ENCODE measurements around the gene SPOCK2. TPM values are rescaled to one million over a fixed set of nuclear protein-coding genes. Genes with fewer than 3 reads are reported as not detected.
"Not testable (repeated sequence)": the region's sequence is repeated elsewhere in the genome, so short reads cannot be mapped to it uniquely, and the experiment has no call there.

SPOCK2 gene, protein sequence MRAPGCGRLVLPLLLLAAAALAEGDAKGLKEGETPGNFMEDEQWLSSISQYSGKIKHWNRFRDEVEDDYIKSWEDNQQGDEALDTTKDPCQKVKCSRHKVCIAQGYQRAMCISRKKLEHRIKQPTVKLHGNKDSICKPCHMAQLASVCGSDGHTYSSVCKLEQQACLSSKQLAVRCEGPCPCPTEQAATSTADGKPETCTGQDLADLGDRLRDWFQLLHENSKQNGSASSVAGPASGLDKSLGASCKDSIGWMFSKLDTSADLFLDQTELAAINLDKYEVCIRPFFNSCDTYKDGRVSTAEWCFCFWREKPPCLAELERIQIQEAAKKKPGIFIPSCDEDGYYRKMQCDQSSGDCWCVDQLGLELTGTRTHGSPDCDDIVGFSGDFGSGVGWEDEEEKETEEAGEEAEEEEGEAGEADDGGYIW
- total RNA-seq: 10 to 100 TPM in 1 of 4 donors, 1 to 10 TPM in 3; 1.8 to 18.7 (median 4.5) TPM

DNA sequence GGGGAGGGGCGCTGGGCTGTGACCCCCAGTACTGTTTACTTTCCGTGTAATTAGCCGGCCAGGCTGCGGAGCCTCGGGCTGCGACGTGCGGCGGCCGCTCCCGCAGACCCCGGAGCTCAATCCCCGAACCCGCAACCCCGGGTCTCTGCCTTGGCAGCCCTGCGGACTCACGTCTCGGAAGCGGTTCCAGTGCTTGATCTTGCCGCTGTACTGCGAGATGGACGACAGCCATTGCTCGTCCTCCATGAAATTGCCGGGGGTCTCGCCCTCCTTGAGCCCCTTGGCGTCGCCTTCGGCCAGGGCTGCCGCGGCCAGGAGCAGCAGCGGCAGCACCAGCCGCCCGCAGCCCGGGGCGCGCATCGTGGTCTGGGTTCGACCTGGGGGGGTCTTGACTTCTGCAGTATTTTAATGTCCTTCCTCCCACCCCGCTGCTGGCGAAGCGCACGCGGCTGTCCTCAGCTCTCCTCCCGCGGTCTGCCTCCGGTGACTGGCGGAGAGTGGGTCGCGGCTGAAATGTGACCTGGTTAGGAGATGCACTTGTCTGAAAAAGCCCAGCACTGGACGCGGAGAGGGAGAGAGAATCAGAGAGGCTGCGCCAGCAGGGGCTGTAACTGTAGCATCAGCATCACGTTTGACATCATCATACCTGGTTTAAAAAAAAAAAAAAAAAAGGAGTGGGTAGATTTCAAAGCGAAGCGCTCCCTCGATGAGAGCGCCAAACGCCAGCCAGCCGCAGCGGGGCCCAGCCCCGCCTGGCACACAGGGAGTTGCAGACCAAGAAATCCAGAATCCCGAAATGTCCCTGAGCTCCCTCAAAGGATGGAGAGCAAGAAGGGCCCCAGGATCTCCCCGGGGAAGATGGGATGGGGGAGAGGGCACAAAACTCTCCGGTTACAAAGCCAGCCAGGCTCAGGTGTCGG is at the start of gene SPOCK2:
TSS of gene SPOCK2 (minus strand) at position 583 of the 920 bp plus-strand sequence. CDS start at position 360, 223 bp downstream.
- peak within 1 kb of the TSS in 1 of 2 donors; percentile 52 for H3K27ac ChIP-seq

DNA sequence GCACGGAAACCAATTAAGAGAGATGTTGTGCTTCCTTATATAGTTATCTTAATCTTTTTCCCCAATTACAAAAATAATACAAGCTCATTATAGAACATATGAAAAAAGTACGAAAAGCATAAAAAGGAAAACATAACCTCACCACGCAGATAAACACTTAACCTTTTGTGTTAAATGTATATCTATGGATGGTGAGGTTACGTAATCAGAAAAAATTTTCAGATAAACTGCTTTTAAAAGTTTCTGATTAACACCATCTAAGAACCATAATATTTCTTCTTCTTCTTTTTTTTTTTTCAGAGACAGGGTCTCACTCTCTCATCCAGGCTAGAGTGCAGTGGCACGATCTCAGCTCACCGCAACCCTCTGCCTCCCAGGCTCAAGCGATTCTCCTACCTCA is 49.2 kb upstream of the SPOCK2 start:
- H3K36me3 ChIP-seq: no peaks in the 10 kb centered on the region
- no peaks in the 10 kb centered on the region for H3K4me1 ChIP-seq
- DNase-seq: no peak
- no peak overlapping the region for H3K4me3 ChIP-seq
- TF ChIP-seq POLR2A (IDR thresholded peaks at IDR 0.05): no peak
- TF ChIP-seq, protein P1, sequence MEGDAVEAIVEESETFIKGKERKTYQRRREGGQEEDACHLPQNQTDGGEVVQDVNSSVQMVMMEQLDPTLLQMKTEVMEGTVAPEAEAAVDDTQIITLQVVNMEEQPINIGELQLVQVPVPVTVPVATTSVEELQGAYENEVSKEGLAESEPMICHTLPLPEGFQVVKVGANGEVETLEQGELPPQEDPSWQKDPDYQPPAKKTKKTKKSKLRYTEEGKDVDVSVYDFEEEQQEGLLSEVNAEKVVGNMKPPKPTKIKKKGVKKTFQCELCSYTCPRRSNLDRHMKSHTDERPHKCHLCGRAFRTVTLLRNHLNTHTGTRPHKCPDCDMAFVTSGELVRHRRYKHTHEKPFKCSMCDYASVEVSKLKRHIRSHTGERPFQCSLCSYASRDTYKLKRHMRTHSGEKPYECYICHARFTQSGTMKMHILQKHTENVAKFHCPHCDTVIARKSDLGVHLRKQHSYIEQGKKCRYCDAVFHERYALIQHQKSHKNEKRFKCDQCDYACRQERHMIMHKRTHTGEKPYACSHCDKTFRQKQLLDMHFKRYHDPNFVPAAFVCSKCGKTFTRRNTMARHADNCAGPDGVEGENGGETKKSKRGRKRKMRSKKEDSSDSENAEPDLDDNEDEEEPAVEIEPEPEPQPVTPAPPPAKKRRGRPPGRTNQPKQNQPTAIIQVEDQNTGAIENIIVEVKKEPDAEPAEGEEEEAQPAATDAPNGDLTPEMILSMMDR (IDR thresholded peaks at IDR 0.05): no peak
- no peaks in the 10 kb centered on the region for H3K9me3 ChIP-seq
- no peak overlapping the region for H3K27ac ChIP-seq
- no peaks in the 10 kb centered on the region for H3K27me3 ChIP-seq
- intact Hi-C loops (cut with DNase I; ENCODE audit: low total_unique reads): no loop called here

More for the DNA sequence above, at the start of gene SPOCK2:
- peaks cover 0 to 15% of the 10 kb centered on the region in 2 donors for H3K4me1 ChIP-seq
- DNase-seq: no peak
- intact Hi-C loops (cut with DNase I; ENCODE audit: low total_unique reads): no loop called here
- TF ChIP-seq, protein P1 (IDR thresholded peaks at IDR 0.05): no peak
- no peak for TF ChIP-seq POLR2A (IDR thresholded peaks at IDR 0.05)
- H3K27me3 ChIP-seq: peaks cover 0 to 8% of the 10 kb centered on the region in 2 donors
- H3K4me3 ChIP-seq: peak within 1 kb of the TSS; percentile 11 to 20
- H3K9me3 ChIP-seq: no peaks in the 10 kb centered on the region
- H3K36me3 ChIP-seq: no peaks in the 10 kb centered on the region

DNA sequence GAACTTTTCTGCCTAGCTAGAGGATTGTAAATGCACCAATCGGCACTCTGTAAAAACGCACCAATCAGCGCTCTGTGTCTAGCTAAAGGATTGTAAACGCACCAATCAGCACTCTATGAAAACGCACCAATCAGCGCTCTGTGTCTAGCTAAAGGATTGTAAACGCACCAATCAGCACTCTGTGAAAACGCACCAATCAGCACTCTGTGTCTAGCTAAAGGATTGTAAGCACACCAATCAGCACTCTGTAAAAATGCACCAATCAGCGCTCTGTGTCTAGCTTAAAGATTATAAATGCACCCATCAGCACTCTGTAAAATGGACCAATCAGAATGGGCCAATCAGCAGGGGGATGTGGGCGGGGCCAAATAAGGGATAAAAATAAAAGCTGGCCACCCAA is 47.9 kb upstream of the SPOCK2 start:
- H3K27me3 ChIP-seq; H3K27ac ChIP-seq; DNase-seq; intact Hi-C loops (cut with DNase I; ENCODE audit: low total_unique reads); H3K4me3 ChIP-seq; H3K4me1 ChIP-seq; H3K36me3 ChIP-seq; H3K9me3 ChIP-seq: not testable (repeated sequence)

DNA sequence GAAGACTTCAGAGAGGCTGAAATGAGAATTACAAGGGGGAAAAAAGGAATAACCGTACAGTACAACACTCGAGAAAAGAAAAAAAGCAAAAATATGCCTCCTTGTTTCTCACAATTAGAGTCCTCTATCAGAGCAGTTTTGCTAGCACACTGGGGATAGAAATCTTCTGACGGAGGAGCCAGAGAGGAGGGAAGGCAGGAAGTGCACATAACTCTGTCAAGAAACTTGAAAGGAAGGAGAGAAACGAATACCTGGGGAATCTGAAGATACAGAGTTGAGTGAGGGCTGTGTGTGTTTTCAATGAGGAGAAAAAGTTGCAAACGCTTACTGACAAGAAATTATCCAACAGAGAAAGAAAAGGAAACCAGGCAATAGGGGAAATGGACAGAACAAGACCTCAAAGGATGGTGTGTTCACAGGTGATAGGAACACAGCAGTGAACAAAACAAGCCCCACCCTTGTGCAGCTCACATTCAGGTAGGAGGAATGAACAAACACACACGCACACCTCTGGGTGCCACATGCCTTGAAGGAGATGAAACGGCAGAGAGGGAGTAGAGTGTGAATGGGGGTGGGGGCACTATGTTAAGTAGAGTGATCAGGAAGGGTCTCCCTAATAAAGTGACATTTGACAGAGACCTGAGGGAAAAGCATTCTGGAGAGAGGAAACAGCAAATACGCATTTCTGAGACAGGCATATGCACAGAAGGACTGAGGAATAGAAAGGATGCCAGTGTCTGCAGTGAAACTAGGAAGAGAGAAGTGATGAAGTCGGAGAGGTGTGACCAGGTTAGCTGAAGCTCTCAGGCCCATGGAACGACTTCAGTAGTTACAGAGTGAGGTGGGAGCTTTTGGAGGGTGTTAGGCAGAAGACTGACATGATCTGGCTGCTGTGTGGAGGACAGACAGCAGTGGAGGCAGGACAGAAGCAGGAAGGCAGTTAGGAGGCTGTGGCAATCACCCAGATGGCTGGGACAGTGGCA is 46.7 kb upstream of the SPOCK2 start:
- no peak for DNase-seq
- H3K9me3 ChIP-seq: no peaks in the 10 kb centered on the region
- H3K27me3 ChIP-seq: no peaks in the 10 kb centered on the region
- H3K27ac ChIP-seq: no peak overlapping the region
- H3K4me1 ChIP-seq: no peaks in the 10 kb centered on the region
- intact Hi-C loops (cut with DNase I; ENCODE audit: low total_unique reads): no loop called here
- no peak overlapping the region for H3K4me3 ChIP-seq
- no peaks in the 10 kb centered on the region for H3K36me3 ChIP-seq
- no peak for TF ChIP-seq POLR2A (IDR thresholded peaks at IDR 0.05)
- TF ChIP-seq, protein P1 (IDR thresholded peaks at IDR 0.05): no peak

DNA sequence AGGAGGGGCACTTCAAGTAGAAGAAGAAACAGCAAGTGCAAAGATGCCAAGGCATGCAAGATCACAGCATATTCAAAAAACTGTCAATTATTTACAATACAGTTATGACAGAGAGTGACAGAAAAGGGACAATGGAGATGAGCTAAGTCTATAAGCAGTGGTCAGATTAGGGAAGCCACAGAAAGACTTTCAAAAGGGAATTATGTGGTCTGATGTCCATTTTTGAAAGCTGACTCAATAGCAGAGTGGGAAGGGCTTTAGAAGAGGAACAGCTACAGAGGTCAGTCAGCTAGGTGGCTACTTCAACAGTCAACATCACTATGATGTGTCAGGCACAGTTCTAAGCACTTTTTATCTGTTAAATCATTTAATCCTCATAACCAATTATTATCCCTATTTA is 45.2 kb upstream of the SPOCK2 start:
- Histone ChIP-seq H3K4me3 (no peak overlapping the region), H3K27ac (no peak overlapping the region), H3K9me3 (no peaks in the 10 kb centered on the region), H3K36me3 (no peaks in the 10 kb centered on the region), H3K4me1 (no peaks in the 10 kb centered on the region), H3K27me3 (no peaks in the 10 kb centered on the region)
- DNase-seq: no peak
- TF ChIP-seq POLR2A (IDR thresholded peaks at IDR 0.05): no peak
- TF ChIP-seq, protein P1 (IDR thresholded peaks at IDR 0.05): no peak
- intact Hi-C loops (cut with DNase I; ENCODE audit: low total_unique reads): no loop called here
